ENCODE data around the gene PDE6B.

PDE6B gene

DNA sequence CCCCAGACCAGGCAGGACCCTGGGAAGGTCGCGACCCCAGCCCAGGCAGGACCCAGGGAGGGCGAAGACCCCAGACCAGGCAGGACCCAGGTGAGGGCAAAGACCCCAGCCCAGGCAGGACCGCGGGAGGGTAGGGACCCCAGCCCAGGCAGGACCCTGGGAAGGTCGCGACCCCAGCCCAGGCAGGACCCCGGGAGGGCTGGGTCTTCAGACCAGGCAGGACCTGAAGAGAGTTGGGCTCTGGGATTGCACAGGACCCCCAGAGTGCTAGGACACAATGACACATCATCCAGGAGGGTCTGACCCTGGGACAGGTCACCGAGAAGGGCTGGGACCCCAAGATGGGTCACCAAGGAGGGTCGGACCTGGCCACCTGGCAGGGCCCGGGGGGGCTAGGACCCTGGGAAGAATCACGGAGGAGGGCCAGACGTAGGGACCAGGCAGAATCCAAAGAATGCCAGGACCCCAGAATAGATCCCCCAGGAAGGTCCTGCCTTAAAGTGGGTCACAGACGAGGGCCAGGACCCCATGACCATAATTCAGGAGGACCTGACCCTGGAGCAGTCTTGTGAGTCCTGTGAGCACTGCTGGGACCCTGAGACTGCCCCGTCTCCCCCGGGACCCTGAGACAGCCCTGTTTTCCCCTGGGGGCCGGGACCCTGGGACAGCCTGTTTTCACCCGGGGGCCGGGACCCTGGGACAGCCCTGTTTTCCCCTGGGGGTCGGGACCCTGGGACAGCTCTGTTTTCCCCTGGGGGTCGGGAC lies 81.6 kb downstream of the PDE6B start:
- TF ChIP-seq, protein P1, sequence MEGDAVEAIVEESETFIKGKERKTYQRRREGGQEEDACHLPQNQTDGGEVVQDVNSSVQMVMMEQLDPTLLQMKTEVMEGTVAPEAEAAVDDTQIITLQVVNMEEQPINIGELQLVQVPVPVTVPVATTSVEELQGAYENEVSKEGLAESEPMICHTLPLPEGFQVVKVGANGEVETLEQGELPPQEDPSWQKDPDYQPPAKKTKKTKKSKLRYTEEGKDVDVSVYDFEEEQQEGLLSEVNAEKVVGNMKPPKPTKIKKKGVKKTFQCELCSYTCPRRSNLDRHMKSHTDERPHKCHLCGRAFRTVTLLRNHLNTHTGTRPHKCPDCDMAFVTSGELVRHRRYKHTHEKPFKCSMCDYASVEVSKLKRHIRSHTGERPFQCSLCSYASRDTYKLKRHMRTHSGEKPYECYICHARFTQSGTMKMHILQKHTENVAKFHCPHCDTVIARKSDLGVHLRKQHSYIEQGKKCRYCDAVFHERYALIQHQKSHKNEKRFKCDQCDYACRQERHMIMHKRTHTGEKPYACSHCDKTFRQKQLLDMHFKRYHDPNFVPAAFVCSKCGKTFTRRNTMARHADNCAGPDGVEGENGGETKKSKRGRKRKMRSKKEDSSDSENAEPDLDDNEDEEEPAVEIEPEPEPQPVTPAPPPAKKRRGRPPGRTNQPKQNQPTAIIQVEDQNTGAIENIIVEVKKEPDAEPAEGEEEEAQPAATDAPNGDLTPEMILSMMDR (conservative IDR thresholded peaks at IDR 0.05), result no peak
- H3K27ac ChIP-seq, result peak overlapping the region; percentile 35; the same call in 1 of the 2 replicates

DNA sequence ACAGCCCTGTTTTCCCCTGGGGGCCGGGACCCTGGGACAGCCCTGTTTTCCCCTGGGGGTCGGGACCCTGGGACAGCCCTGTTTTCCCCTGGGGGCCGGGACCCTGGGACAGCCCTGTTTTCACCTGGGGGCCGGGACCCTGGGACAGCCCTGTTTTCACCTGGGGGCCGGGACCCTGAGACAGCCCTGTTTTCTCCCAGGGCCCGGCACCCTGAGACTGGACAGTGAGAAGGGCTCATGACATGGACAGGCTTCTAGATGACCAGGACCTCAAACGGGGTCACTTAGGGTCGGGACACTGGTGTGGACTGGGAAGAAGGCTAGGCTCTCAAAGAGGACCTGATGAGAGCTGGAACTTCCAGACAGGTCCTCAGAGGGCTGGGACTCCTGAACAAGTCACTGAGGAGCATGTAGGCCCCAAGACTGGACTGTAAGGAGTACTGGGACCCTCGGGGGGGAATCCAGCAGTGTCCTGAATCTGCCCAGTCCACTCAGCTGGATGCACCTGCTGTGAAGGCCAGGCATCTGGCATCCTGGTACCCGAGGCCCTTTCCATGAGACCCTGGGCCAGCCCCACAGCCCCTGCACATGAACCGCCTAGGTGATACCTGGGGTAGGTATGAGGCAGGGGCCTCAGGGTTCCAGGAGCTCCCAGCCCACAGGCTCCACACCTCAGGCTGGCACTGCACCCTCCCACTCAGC lies 82.7 kb downstream of the PDE6B start:
- TF ChIP-seq, protein P1 (conservative IDR thresholded peaks at IDR 0.05), result no peak
- no peak overlapping the region for H3K27ac ChIP-seq

DNA sequence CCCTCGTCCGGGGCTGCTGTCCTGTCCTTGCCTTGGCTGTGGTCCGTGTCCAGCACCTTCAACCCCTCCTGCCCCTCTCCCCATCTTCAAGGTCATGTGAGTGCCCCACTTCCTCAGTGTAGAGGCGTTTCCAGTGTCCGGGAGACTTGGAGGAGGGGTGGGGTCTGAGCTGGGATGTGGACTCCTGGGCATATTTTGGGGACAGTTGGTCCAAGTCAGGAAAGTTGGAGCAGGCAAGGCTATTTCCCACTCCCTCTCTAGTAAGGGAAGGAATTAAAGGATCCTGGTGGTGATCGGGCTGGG lies 83.2 kb downstream of the PDE6B start:
- TF ChIP-seq, protein P1 (conservative IDR thresholded peaks at IDR 0.05), result no peak
- no peak overlapping the region for H3K27ac ChIP-seq

DNA sequence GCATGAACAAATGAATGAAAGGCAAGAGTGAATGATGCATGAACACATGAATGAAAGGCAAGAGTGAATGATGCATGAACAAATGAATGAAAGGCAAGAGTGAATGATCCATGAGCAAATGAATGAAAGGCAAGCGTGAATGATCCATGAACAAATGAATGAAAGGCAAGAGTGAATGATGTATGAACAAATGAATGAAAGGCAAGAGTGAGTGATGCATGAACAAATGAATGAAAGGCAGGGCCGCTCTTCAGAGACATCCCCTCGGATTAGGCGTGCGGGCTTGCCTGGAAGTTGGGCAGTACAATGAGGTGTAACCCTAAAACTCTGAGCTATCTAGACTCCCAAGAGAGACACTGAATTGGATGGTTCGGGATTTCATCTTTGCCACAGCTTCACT lies 84.0 kb downstream of the PDE6B start:
- no peak overlapping the region for H3K27ac ChIP-seq
- TF ChIP-seq, protein P1 (conservative IDR thresholded peaks at IDR 0.05), result no peak

DNA sequence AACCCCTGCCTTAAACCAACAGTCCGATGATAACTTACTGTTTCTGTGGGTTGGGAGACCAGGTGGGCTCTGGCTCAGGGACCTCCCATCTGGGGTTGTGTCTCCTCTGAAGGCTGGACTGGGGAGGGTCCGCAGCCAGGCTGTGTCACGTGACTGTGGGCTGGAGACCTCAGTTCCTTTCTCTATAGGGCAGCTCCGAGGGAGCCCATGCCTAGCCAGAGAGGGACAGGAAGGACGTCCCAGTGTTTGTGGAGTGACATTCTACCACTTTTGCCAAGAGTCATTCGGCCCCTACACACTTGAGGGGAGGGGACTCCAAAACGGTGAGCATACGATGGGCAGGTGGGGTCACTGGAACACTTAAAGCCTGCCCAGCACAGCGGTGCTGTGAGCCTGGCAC lies 84.7 kb downstream of the PDE6B start:
- TF ChIP-seq, protein P1 (conservative IDR thresholded peaks at IDR 0.05), result no peak
- no peak overlapping the region for H3K27ac ChIP-seq

DNA sequence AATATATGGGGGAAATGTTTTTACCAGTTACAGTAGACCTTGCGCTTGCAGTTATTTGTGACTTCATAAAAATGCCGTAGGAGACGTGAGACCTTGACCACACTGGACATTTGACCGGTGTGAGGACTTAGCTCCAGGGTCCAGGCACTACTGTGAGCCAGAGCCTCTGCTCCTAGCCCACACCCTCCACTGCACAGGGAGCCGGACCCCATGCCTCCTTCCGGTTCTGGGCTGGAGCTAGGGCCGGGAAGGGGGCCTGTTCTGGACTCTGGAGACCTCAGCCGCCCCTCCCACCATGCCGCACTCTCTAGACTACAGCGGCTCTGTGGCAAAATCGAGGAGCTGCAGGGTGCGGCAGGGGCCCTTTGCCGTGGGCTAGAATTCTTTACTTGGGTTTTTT lies 85.5 kb downstream of the PDE6B start:
- TF ChIP-seq, protein P1 (conservative IDR thresholded peaks at IDR 0.05), result no peak
- no peak overlapping the region for H3K27ac ChIP-seq

DNA sequence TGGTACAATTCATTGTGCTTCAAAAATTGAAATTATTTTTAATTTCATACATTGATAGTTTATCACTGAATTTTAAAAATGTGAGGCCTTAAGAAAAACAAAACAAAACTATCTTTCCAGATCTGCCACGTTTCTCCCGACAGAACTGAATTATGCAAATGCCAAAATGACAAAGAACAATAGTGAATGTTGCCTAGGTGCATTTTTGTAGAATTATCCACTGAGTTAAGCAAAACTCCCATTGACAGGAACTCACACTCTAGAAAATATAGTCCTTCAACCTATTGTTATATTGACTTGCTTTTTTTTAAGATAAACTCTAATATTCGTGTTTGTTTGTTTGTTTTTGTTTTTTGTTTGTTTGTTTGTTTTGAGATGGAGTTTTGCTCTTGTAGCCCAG lies 86.7 kb downstream of the PDE6B start:
- H3K27ac ChIP-seq, result no peak overlapping the region
- TF ChIP-seq, protein P1 (conservative IDR thresholded peaks at IDR 0.05), result no peak

All from VCaP (cell line).